Thyroid gland (tissue), 4 donors: ENCODE data around the gene GBP5.

Experiments used
- CTCF ChIP-seq, 6 experiments: fragments of 200-600 bp in 3 of 6; fragments of 450-650 bp in 3 of 6; sonication (generic) in 3 of 6; IDR thresholded peaks; one replicate each; pipeline ENCODE4 v1.5.1; 2016 to 2019; ENCODE audit warnings: antibody characterized with exemption in 6 of 6, mild to moderate bottlenecking in 2 of 6, inconsistent platforms in 1 of 6, moderate library complexity in 1 of 6
- POLR2A ChIP-seq, 2 donors: fragments of 450-650 bp; IDR thresholded peaks; one replicate each; pipeline ENCODE4 v1.6.1; 2017; ENCODE audit warnings: antibody characterized with exemption in 2 of 2, mild to moderate bottlenecking in 2 of 2, moderate library complexity in 1 of 2

- TF ChIP-seq CTCF (IDR thresholded peaks at IDR 0.05) (no peak), POLR2A (IDR thresholded peaks at IDR 0.05) (no peak)
These were observed 32.8 kb upstream of the GBP5 start for GRCh38 chr1:89305493-89305892.
